HG02943 (cell line): ENCODE measurements around the gene KIAA0040.
"Not testable (repeated sequence)": the region's sequence is repeated elsewhere in the genome, so short reads cannot be mapped to it uniquely, and the experiment has no call there.

Experiments used
- ATAC-seq: cut with Tn5 transposase; IDR thresholded peaks from one replicate; pipeline ENCODE4 v1.9.1; 2021; ENCODE audit warnings: mild to moderate bottlenecking, low read depth, moderate library complexity; ENCODE audit not compliant: unreplicated experiment

KIAA0040 gene

GRCh38 chr1:175114996-175115395, 77.6 kb downstream of the KIAA0040 start:
- no peak for ATAC-seq

GRCh38 chr1:175108331-175108820, 84.2 kb downstream of the KIAA0040 start:
- ATAC-seq, result not testable (repeated sequence)
